Measurements from ENCODE around the gene JOSD1. TPM values are rescaled to one million over a fixed set of nuclear protein-coding genes. Genes with fewer than 3 reads are reported as not detected.

Gene JOSD1
- total RNA-seq, 8 experiments from 2014 or later: 25.8 to 56.7 (median 28.9) TPM

DNA sequence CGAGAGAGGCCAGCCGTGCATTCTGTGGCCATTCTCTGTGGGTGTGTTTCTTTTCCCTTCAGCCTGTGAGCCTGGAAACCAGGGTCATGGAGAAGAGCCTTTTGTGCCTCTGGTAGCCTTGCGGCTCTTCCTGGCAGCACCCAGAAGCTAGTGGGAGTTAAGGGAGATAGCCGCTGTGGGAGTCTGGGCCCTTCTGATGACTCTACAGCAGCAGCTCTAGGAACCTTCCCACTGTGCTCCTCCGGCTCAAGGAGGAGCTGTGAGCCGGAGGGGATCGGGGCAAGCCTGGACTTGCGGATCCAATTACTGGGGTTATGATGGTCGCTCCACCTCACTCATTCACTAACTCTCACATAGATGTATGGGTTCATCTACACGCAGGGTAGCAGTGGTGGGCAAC is 15.5 kb upstream of the JOSD1 start:
- in situ Hi-C loops (cut with MboI; ENCODE audit: low pct_unique_long_range_greater_than_20kb in 2 of 9, low sequenced_read_pairs in 9 of 9, unreplicated experiment in 9 of 9): no loop called here
- Histone ChIP-seq H3K4me1 (replicated peaks in 1 of 2) (peaks cover 0 to 9% of the 10 kb centered on the region in 2 donors), H3K4me3 (no peak overlapping the region), H3K27ac (no peak overlapping the region)
- no peak for ATAC-seq (replicated peaks in 6 of 8)
- 98 to 100% (median 100%) methylated on average over 2 to 5 of the region's 10 CpGs; no CpG with 5 or more reads in 6 of the 10 experiments for WGBS, 10 experiments

DNA sequence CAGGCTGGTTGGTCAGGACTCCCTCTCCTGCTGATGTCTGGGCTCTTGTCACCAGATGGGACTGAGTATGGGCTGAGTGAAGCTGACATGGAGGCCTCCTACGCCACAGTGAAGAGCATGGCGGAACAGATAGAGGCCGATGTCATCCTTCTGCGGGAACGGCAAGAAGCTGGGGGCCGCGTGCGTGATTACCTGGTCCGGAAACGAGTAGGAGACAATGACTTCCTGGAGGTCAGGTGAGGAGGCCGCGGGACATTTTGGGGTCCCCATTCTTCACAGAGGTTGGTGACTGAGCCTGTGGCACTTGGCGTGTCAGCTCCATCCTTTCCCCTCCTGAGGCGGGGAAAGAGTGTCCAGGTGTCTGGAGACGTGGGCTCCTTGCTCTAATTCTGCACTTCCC is 15.1 kb upstream of the JOSD1 start:
- H3K4me1 ChIP-seq (replicated peaks in 1 of 2): peaks cover 0 to 9% of the 10 kb centered on the region in 2 donors
- no peak overlapping the region for H3K4me3 ChIP-seq
- no peak overlapping the region for H3K27ac ChIP-seq
- in situ Hi-C loops (cut with MboI; ENCODE audit: low pct_unique_long_range_greater_than_20kb in 2 of 9, low sequenced_read_pairs in 9 of 9, unreplicated experiment in 9 of 9): no loop called here
- WGBS, 10 experiments: 81 to 100% (median 100%) methylated on average over 1 to 8 of the region's 15 CpGs; no CpG with 5 or more reads in 5 of the 10 experiments
- ATAC-seq (replicated peaks in 6 of 8): no peak

DNA sequence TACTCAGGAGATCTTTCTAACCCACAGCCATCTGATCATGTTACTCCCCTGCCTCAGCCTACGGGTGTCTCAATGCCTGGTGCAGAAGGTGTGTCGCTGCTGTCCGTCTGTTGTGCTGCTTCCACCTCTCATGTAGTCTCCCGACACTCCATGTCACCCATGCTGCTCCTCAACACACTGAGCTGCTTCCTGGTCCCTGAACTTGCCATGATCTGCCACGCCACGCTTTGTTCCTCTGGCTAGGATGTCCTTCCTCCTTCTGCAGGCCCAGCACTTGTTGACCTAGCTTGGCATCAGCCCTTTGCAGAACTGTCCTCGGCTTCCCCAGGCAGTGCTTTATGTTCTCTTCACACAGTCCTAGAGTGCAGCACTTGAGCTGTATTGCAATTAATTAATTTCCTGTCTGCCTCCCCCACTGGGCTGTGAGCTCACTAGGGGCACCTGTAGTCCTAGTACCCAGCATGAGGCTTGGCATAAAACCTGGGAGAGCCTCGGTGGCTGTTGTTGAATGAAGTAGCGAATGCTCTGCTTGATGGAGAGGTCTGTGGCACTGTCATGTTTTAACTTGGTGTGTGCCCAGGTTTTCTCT is 14.5 kb upstream of the JOSD1 start:
- no peak overlapping the region for H3K4me3 ChIP-seq
- ATAC-seq (replicated peaks in 6 of 8): peak in 1 of 8 experiments; percentile 6
- WGBS, 10 experiments: 67 to 100% (median 86%) methylated on average over 1 to 9 of the region's 9 CpGs; no CpG with 5 or more reads in 2 of the 10 experiments
- in situ Hi-C loops (cut with MboI; ENCODE audit: low pct_unique_long_range_greater_than_20kb in 2 of 9, low sequenced_read_pairs in 9 of 9, unreplicated experiment in 9 of 9): no loop called here
- H3K27ac ChIP-seq: no peak overlapping the region
- peaks cover 0 to 9% of the 10 kb centered on the region in 2 donors for H3K4me1 ChIP-seq (replicated peaks in 1 of 2)

DNA sequence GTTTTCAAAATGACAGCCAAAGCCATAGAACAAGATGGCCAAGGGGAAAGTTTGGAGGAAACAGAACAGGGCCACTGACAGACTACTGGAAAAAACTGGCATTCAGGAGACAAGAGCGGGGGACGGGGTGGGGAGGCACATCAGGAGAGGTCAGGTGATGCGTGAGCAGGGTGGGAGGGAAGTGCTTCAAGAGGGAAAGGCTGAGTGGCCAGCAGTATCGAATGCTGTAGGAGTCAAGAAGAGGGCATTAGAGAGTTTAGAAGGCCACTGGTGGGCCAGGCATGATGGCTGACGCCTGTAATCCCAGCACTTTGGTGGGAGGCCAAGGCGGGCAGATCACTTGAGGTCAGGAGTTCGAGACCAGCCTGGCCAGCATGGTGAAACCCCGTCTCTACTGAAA is 13.2 kb upstream of the JOSD1 start:
- WGBS, 10 experiments: 80 to 93% (median 82%) methylated on average over 1 to 3 of the region's 8 CpGs; no CpG with 5 or more reads in 6 of the 10 experiments
- Histone ChIP-seq H3K4me1 (replicated peaks in 1 of 2) (peaks cover 0 to 9% of the 10 kb centered on the region in 2 donors), H3K27ac (no peak overlapping the region), H3K4me3 (no peak overlapping the region)
- peak in 4 of 8 experiments; percentile 4 to 65 (median 53) for ATAC-seq (replicated peaks in 6 of 8)
- in situ Hi-C loops (cut with MboI; ENCODE audit: low pct_unique_long_range_greater_than_20kb in 2 of 9, low sequenced_read_pairs in 9 of 9, unreplicated experiment in 9 of 9): no loop called here

DNA sequence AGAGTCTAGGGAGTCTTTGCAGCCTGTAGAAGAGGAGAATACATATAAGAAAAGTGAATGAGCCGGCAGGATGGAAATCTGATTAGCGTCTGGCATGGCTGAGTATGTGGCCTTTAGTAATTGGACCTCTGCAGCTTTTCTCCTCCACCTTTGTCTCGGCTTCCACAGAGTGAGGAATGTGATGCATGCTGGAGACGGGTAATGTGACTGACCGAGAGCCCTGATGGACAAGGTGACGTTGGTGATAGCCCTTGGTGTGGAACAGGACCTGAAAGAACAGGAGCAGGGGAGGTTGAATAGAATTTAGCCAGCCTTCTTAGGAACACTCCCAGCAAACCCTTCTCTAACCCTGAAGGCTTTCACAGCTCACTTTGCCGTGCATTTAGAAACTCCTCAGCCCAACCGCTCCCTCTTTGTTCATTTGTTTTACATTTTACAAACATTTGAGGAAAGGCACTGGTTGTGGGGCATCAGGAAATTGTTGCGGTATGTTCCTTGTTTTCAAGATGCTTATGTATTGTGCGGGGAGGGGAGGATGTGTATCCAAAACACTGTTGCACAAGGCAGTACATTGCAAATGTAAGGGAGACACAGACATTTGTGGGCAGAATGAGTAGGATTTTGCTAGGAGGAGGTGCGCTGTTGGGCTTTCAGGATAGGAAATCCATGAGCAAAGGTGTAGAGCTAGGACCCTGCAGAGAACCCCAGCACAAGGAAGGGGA is 11.9 kb upstream of the JOSD1 start:
- 39 to 80% (median 74%) methylated on average over 1 to 11 of the region's 11 CpGs; no CpG with 5 or more reads in 2 of the 10 experiments for WGBS, 10 experiments
- peak in 3 of 8 experiments; percentile 12 to 59 (median 33) for ATAC-seq (replicated peaks in 6 of 8)
- in situ Hi-C loops (cut with MboI; ENCODE audit: low pct_unique_long_range_greater_than_20kb in 2 of 9, low sequenced_read_pairs in 9 of 9, unreplicated experiment in 9 of 9): no loop called here
- H3K4me1 ChIP-seq (replicated peaks in 1 of 2): peaks cover 4 to 9% of the 10 kb centered on the region in 2 donors
- no peak overlapping the region for H3K27ac ChIP-seq
- H3K4me3 ChIP-seq: no peak overlapping the region

DNA sequence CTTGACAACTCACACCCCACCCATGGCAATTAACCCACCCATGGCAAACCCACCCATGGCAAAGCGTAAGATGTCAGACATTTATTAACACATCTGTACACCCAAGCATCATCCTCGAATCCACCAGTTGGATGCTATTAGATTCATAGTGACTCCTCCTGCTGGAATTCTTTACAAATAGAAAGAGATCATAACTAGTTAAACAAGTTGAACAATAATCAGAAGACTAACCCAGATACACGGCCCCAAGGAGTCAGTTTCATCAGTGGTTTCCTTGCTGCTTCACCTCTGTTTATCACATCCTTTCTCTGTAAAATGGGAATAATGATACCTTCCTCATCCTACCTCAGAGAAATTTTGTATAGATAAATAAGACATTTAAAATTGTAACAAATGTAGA is 10.1 kb upstream of the JOSD1 start:
- no peak for ATAC-seq (replicated peaks in 6 of 8)
- H3K4me1 ChIP-seq (replicated peaks in 1 of 2): peaks cover 12 to 13% of the 10 kb centered on the region in 2 donors
- 40 to 100% (median 86%) methylated on average over 1 to 3 of the region's 3 CpGs; no CpG with 5 or more reads in 1 of the 10 experiments for WGBS, 10 experiments
- in situ Hi-C loops (cut with MboI; ENCODE audit: low pct_unique_long_range_greater_than_20kb in 2 of 9, low sequenced_read_pairs in 9 of 9, unreplicated experiment in 9 of 9): no loop called here
- no peak overlapping the region for H3K27ac ChIP-seq
- no peak overlapping the region for H3K4me3 ChIP-seq

DNA sequence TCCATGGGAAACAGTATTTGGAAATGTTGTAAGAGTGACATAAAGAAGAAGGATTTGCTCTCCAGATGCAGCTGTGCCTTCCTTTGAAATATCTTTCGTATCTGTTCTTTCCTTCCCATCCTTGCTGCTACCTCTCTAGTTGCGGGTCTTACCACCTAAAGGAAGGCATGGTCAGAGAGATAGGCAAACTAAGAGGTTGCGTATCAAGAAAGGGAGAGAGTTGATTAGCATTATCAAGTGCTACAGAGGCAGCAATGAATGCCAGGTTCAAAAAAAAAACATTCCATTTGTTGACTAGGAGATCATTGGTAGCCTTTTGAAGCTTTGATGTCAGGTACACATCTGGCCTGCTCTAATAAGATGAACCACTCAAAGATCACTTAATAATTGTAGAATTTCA is 9.6 kb upstream of the JOSD1 start:
- ATAC-seq (replicated peaks in 6 of 8): no peak
- peaks cover 12 to 13% of the 10 kb centered on the region in 2 donors for H3K4me1 ChIP-seq (replicated peaks in 1 of 2)
- no peak overlapping the region for H3K4me3 ChIP-seq
- no peak overlapping the region for H3K27ac ChIP-seq
- in situ Hi-C loops (cut with MboI; ENCODE audit: low pct_unique_long_range_greater_than_20kb in 2 of 9, low sequenced_read_pairs in 9 of 9, unreplicated experiment in 9 of 9): no loop called here
- WGBS, 10 experiments: 81 to 100% (median 100%) methylated on average over 1 to 3 of the region's 3 CpGs; no CpG with 5 or more reads in 2 of the 10 experiments

DNA sequence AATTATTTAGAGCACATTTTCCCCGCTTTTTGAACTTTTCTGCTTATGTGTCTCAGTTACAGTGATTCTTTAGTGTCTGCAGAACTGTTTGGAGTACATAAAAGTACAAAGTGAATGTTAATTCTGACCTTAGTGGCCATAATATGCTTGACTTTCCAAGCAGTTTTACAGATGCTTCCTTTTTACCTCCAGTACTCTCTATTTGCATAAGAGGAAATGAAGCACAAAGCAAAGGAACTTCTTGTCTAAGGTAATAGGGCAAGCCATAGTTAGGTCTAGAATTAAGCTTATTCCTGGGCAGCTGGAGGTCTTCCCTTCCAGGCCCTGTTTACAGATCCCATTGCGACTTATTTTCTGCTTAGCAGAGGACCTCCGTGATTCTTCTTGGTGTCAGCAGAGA is 8.6 kb upstream of the JOSD1 start:
- WGBS, 10 experiments: 29 to 100% (median 88%) methylated on average over 1 to 3 of the region's 3 CpGs; no CpG with 5 or more reads in 1 of the 10 experiments
- Histone ChIP-seq H3K4me3 (no peak overlapping the region), H3K4me1 (replicated peaks in 1 of 2) (peaks cover 16 to 18% of the 10 kb centered on the region in 2 donors), H3K27ac (no peak overlapping the region)
- in situ Hi-C loops (cut with MboI; ENCODE audit: low pct_unique_long_range_greater_than_20kb in 2 of 9, low sequenced_read_pairs in 9 of 9, unreplicated experiment in 9 of 9): no loop called here
- ATAC-seq (replicated peaks in 6 of 8): no peak

DNA sequence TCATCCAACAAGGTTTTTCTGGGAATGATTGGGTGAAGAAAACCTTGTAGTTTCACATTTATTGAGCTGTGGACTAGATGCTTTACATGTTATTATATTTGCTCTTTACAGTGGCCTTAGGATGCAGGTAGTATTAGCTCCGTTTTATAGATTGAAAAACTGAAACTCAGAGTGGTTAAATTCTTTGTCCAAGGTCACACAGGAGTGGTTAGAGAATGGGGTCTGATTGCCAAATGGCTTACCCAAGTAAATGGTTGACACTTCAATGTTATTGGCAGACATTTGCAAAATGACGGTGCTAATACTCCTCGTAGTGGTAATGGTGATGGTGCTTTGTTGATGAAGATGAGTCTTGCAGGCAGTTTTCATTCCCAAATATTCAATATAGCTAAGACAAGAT is 7.2 kb upstream of the JOSD1 start:
- in situ Hi-C loops (cut with MboI; ENCODE audit: low pct_unique_long_range_greater_than_20kb in 2 of 9, low sequenced_read_pairs in 9 of 9, unreplicated experiment in 9 of 9): no loop called here
- no peak for ATAC-seq (replicated peaks in 6 of 8)
- H3K27ac ChIP-seq: no peak overlapping the region
- WGBS, 10 experiments: 67 to 100% (median 100%) methylated on average over 1 to 3 of the region's 3 CpGs; no CpG with 5 or more reads in 1 of the 10 experiments
- peak overlapping the region in 1 of 5 donors; percentile 91 for H3K4me3 ChIP-seq
- peaks cover 8 to 18% of the 10 kb centered on the region in 2 donors for H3K4me1 ChIP-seq (replicated peaks in 1 of 2)

DNA sequence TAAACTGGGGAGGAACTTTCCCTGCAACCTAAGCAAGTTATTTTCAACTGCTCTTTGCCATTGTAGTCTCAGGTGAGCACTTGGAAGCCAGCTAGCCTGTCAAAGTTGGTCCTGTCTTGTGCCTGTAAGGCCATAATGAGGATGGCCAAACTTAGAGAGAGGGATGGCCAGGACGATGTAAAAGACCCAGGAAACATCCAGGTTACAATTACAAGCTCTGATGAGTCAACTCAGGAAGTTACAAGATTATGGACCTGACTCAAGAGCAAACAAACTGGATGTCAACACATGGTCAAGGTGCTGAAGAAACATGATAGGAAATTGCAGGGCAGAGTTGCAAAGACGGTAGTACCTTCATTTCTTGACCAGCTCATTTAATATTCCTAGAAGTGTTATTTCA is 6.6 kb upstream of the JOSD1 start:
- 13 to 83% (median 55%) methylated on average over 1 to 2 of the region's 2 CpGs; no CpG with 5 or more reads in 2 of the 10 experiments for WGBS, 10 experiments
- in situ Hi-C loops (cut with MboI; ENCODE audit: low pct_unique_long_range_greater_than_20kb in 2 of 9, low sequenced_read_pairs in 9 of 9, unreplicated experiment in 9 of 9): no loop called here
- no peak for ATAC-seq (replicated peaks in 6 of 8)
- peak overlapping the region in 4 of 5 donors; percentile 73 to 93 (median 87) for H3K4me3 ChIP-seq
- peaks cover 8 to 20% of the 10 kb centered on the region in 2 donors for H3K4me1 ChIP-seq (replicated peaks in 1 of 2)
- no peak overlapping the region for H3K27ac ChIP-seq

DNA sequence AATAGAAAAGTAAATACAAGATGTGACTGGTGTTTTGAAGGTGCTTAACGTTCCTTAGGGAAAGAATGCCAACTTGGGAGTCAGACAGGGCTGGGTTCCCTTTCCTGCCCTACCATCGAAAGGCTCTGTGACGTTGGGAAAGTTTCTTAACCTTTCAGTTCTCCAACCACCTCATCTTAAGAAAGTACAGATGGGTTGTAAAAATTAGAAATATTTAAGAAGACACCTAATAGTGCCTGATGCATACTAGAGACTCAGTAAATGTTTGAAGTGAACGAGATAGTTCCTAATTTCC is 6.1 kb upstream of the JOSD1 start:
- in situ Hi-C loops (cut with MboI; ENCODE audit: low pct_unique_long_range_greater_than_20kb in 2 of 9, low sequenced_read_pairs in 9 of 9, unreplicated experiment in 9 of 9): no loop called here
- WGBS, 10 experiments: 0 to 20% (median 0%) methylated on average over 1 to 4 of the region's 4 CpGs; no CpG with 5 or more reads in 1 of the 10 experiments
- peak overlapping the region; percentile 73 to 93 (median 90) for H3K4me3 ChIP-seq
- no peak for ATAC-seq (replicated peaks in 6 of 8)
- H3K4me1 ChIP-seq (replicated peaks in 1 of 2): peaks cover 8 to 20% of the 10 kb centered on the region in 2 donors
- no peak overlapping the region for H3K27ac ChIP-seq

DNA sequence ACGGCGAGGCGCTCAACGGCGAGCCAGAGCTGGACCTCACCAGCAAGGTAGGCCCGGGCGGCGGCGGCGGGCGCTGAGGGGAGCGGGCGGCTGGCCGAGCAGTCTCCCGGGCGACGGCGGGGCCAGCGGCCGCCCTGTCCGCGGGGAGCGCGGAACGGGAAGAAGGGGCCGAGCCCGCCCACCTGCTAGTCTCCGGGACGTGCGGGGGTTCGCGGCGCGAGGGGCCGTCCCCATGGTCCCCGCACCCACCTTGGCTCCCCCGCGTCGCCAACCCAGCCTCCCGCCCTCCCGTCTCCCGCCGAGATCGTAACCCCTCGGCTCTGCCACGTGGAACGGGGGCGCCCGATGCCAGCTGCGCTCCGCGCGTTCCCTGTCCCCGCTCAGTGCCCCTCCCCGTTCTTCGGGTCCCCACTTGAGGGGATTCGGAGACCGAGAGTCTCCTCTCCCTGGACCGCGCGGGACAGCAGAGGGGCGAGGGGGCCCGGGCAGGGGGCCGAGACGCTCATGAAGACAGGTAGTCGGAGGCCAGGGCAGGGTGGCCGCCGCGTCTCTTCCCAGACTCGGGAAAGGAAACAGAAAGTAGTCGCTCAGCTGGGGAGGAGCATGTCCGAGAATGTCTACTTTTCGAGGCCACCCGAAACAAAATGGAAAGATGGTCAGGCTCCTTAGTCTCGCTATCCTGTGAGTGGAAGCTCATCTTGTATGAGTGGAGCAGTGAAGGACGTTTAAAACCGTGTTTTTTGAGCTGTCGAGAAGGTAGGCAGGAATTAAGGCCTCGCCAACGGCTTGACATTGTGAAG is 5.6 kb upstream of the JOSD1 start:
- in situ Hi-C loops (cut with MboI; ENCODE audit: low pct_unique_long_range_greater_than_20kb in 2 of 9, low sequenced_read_pairs in 9 of 9, unreplicated experiment in 9 of 9): no loop called here
- H3K4me3 ChIP-seq: peak overlapping the region; percentile 73 to 93 (median 90)
- peak; percentile 0 to 16 (median 12) for ATAC-seq (replicated peaks in 6 of 8)
- H3K4me1 ChIP-seq (replicated peaks in 1 of 2): peaks cover 8 to 24% of the 10 kb centered on the region in 2 donors
- H3K27ac ChIP-seq: peak overlapping the region; percentile 91
- 0 to 10% (median 0%) methylated on average over 2 to 11 of the region's 80 CpGs; no CpG with 5 or more reads in 2 of the 10 experiments for WGBS, 10 experiments

Data from motor neuron (in vitro differentiated cells).